Activated CD8-positive, alpha-beta memory T cell treated with anti-CD3 and anti-CD28 coated beads, Interleukin-2, amount 10 ng/mL, durations not matched to agents 7 days and 5 days (primary cell): ENCODE results near the gene ANKRD33. TPM values are rescaled to one million over a fixed set of nuclear protein-coding genes. Genes with fewer than 3 reads are reported as not detected.
"Not testable (repeated sequence)": the region's sequence is repeated elsewhere in the genome, so short reads cannot be mapped to it uniquely, and the experiment has no call there.

Experiments used
- ATAC-seq: fragments of 150-1000 bp; cut with Tn5 transposase; one replicate; pipeline ENCODE4 v1.10.0; 2021; ENCODE audit warnings: moderate library complexity
- CTCF ChIA-PET: fragments of 350-600 bp; sonication (Branson Sonifier 250); formaldehyde crosslinking; loops from one replicate; lab custom pipeline; 2021; ENCODE audit warnings: antibody characterized with exemption; lab: Charles Lee
- DNase-seq: peaks from one replicate; pipeline ENCODE4 v3.0.0-alpha.2; 2020
- H3K27ac Mint-ChIP-seq: one replicate; pipeline ENCODE4 v1.8.0; 2021; ENCODE audit warnings: mild to moderate bottlenecking, mixed read lengths
- H3K27me3 Mint-ChIP-seq: one replicate; pipeline ENCODE4 v1.8.0; 2021; ENCODE audit warnings: mixed read lengths
- H3K36me3 Mint-ChIP-seq: one replicate; pipeline ENCODE4 v1.8.0; 2021; ENCODE audit warnings: mild to moderate bottlenecking, mixed read lengths
- H3K4me1 Mint-ChIP-seq: one replicate; pipeline ENCODE4 v1.8.0; 2021; ENCODE audit warnings: mixed read lengths
- H3K4me3 Mint-ChIP-seq: one replicate; pipeline ENCODE4 v1.8.0; 2021; ENCODE audit warnings: mild to moderate bottlenecking, moderate library complexity, mixed read lengths
- H3K9me3 Mint-ChIP-seq: one replicate; pipeline ENCODE4 v1.8.0; 2022; ENCODE audit warnings: low read depth, mixed read lengths
- total RNA-seq, 2 experiments: library from RNA; stranded (reverse); gene quantifications; one replicate each; pipeline ENCODE4 v1.2.3, GENCODE V29; 2021

The ANKRD33 gene
- total RNA-seq, 2 experiments from 2014 or later: not detected

DNA sequence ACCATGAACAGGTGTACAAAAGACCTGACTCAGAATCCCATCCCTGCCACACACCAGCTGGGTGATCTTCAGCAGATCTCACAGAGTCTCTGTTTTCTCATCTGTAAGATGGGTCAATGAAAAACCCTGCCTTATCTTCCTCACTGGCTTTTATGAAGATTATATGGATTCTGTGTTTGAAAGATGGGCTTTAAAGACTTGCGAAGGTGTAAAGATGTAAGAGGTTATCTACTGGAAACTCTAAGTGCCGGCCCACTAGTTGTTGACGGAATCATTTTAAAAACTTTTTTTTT, 15.3 kb upstream of the ANKRD33 start:
- no peak for DNase-seq
- ATAC-seq: no peak
- Mint-ChIP-seq H3K4me3 (no peak overlapping the region), H3K36me3 (no peaks in the 10 kb centered on the region), H3K9me3 (no peaks in the 10 kb centered on the region), H3K27ac (no peak overlapping the region), H3K4me1 (peaks cover 3% of the 10 kb centered on the region), H3K27me3 (peaks cover 38% of the 10 kb centered on the region)
- CTCF ChIA-PET: interaction anchor here (1.3 to 1.7 kb wide), 2 partner anchors 13 to 49 kb away, joined by 3 to 4 read pairs; no protein-coding TSS in a partner anchor

DNA sequence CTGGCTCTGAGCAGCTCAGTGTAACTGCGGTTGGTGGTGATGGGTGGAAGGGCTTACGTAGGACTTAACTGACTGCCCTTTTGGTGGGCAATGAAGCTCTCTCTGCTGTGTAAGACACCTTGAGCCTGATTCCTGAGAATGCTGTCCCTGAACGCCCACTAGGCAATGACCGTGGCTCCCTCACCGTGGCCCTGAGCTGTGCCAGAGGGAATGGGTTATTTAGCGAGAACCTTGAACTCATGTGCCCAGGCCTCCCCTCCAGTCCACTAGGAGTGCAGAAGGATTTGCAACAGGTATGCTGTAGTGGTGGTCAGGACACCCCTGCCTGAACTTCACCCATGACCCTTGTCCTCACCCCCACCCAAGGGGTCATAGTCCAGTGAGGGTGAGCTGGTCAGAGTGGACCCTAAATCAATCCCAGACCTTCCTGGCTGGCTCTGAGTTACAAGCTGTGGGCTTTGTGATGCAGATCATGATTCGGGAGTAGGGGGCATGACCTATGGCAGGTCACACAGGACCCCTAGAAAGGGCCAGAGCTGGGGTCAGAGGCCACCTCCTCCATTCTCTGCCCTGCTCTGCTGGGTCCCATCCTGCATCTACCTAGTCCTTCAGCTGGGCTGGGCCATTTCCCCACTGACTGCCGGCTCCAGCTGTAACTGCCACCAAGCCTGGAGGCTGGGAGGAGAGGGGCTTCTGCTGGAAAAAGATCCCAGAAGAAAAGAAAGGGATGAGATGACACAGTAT, 14.5 kb upstream of the ANKRD33 start:
- CTCF ChIA-PET: interaction anchor here (0.9 to 2.8 kb wide), 3 partner anchors 12 to 60 kb away, joined by 3 to 10 read pairs (median 4); no protein-coding TSS in a partner anchor
- H3K4me1 Mint-ChIP-seq: peaks cover 3% of the 10 kb centered on the region
- DNase-seq: no peak
- H3K36me3 Mint-ChIP-seq: no peaks in the 10 kb centered on the region
- no peaks in the 10 kb centered on the region for H3K9me3 Mint-ChIP-seq
- no peak for ATAC-seq
- peaks cover 32% of the 10 kb centered on the region for H3K27me3 Mint-ChIP-seq
- no peak overlapping the region for H3K27ac Mint-ChIP-seq
- H3K4me3 Mint-ChIP-seq: no peak overlapping the region

- peaks cover 28% of the 10 kb centered on the region for H3K27me3 Mint-ChIP-seq
- no peaks in the 10 kb centered on the region for H3K36me3 Mint-ChIP-seq
- no peak overlapping the region for H3K27ac Mint-ChIP-seq
- H3K9me3 Mint-ChIP-seq: no peaks in the 10 kb centered on the region
- ATAC-seq (no peak), DNase-seq (no peak)
- H3K4me3 Mint-ChIP-seq: no peak overlapping the region
- peaks cover 3% of the 10 kb centered on the region for H3K4me1 Mint-ChIP-seq
- CTCF ChIA-PET: interaction anchor here (0.9 to 2.8 kb wide), 4 partner anchors 12 to 205 kb away, joined by 3 to 16 read pairs (median 8); no protein-coding TSS in a partner anchor
These were observed 13.9 kb upstream of the ANKRD33 start for GRCh38 chr12:51874000-51874399.

- ATAC-seq (no peak), DNase-seq (no peak)
- no peak overlapping the region for H3K4me3 Mint-ChIP-seq
- H3K27ac Mint-ChIP-seq: no peak overlapping the region
- CTCF ChIA-PET: interaction anchor here (0.8 to 2.8 kb wide), 15 partner anchors 10 to 1132 kb away, joined by 3 to 16 read pairs (median 4); partner anchors contain the start of genes ANKRD33 and EIF4B
- peaks cover 30% of the 10 kb centered on the region for H3K27me3 Mint-ChIP-seq
- no peaks in the 10 kb centered on the region for H3K9me3 Mint-ChIP-seq
- peaks cover 3% of the 10 kb centered on the region for H3K4me1 Mint-ChIP-seq
- no peaks in the 10 kb centered on the region for H3K36me3 Mint-ChIP-seq
These were observed 13.4 kb upstream of the ANKRD33 start for GRCh38 chr12:51874486-51874885.

DNA sequence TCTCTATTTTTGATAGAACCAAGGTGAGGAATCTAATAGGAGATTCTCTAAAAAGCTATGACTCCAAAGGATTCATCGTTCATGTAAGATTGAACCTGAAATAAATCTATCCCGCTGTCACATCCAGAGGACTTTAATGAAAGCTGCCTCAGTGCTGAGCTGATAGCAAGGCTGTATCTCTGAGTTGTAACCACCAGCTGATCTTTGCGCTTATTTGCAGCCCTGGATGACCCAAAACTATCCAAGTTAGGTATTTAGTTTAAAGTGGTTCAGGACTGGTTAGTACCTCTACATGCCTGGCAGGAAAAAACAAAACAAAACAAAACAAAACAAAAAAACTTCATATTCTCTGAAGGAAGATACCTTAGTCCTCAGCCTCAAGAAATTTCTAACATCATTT, 8.8 kb upstream of the ANKRD33 start:
- DNase-seq: no peak
- Mint-ChIP-seq H3K4me1 (no peaks in the 10 kb centered on the region), H3K4me3 (no peak overlapping the region), H3K36me3 (no peaks in the 10 kb centered on the region), H3K27me3 (peaks cover 6% of the 10 kb centered on the region), H3K9me3 (no peaks in the 10 kb centered on the region), H3K27ac (no peak overlapping the region)
- no peak for ATAC-seq
- CTCF ChIA-PET: interaction anchor here (1.3 kb wide), 1 partner anchor 55 kb away, joined by 3 read pairs; no protein-coding TSS in a partner anchor

- no peak for DNase-seq
These were observed 4.6 kb upstream of the ANKRD33 start for GRCh38 chr12:51883295-51883694.

GRCh38 chr12:51883998-51884675, 3.8 kb upstream of the ANKRD33 start:
- ATAC-seq: no peak
- Mint-ChIP-seq H3K36me3 (peaks cover 2% of the 10 kb centered on the region), H3K27ac (no peak overlapping the region), H3K9me3 (no peaks in the 10 kb centered on the region), H3K4me1 (peaks cover 11% of the 10 kb centered on the region), H3K27me3 (peaks cover 2% of the 10 kb centered on the region), H3K4me3 (no peak overlapping the region)
- no peak for DNase-seq
- CTCF ChIA-PET: interaction anchor here (2.9 kb wide), 1 partner anchor 9 kb away, joined by 16 read pairs; no protein-coding TSS in a partner anchor

More at GRCh38 chr12:51883295-51883694, 4.6 kb upstream of the ANKRD33 start:
- CTCF ChIA-PET: no interaction called here
- Mint-ChIP-seq H3K9me3 (no peaks in the 10 kb centered on the region), H3K4me3 (no peak overlapping the region), H3K36me3 (peaks cover 2% of the 10 kb centered on the region), H3K27me3 (peaks cover 6% of the 10 kb centered on the region), H3K4me1 (peaks cover 11% of the 10 kb centered on the region), H3K27ac (no peak overlapping the region)
- ATAC-seq: no peak

DNA sequence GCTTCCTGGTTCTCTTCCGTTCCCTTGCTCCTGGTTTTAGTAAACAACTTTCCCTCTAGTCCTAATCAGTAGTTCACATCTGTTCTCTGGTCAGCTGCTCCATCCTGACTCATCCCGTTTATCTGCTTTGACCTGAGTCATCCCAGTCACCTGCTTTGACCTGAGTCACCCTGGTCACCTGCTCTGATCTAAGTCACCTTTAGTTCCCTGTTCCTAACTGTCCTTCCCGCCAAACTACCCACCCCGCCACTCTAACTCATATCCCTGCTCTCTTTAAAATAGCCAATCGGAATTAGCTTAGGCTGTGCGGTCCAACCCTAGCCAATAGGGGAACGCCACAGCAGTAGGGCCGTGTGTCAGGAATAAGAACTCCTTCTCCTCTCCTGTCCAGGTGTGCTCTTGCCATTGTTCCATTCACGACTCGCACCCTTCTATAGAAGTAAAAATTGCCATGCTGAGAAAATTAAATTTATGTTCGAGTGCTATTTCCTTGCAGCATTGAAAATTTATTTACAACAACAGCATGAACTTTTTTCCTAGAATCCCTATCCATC, 3.1 kb upstream of the ANKRD33 start:
- Mint-ChIP-seq H3K4me3 (no peak overlapping the region), H3K36me3 (peaks cover 2% of the 10 kb centered on the region), H3K27me3 (no peaks in the 10 kb centered on the region), H3K9me3 (no peaks in the 10 kb centered on the region), H3K27ac (no peak overlapping the region), H3K4me1 (peaks cover 11% of the 10 kb centered on the region)
- CTCF ChIA-PET: interaction anchor here (1.7 to 2.9 kb wide), 2 partner anchors 10 to 12 kb away, joined by 4 to 16 read pairs; no protein-coding TSS in a partner anchor
- ATAC-seq (no peak), DNase-seq (no peak)

DNA sequence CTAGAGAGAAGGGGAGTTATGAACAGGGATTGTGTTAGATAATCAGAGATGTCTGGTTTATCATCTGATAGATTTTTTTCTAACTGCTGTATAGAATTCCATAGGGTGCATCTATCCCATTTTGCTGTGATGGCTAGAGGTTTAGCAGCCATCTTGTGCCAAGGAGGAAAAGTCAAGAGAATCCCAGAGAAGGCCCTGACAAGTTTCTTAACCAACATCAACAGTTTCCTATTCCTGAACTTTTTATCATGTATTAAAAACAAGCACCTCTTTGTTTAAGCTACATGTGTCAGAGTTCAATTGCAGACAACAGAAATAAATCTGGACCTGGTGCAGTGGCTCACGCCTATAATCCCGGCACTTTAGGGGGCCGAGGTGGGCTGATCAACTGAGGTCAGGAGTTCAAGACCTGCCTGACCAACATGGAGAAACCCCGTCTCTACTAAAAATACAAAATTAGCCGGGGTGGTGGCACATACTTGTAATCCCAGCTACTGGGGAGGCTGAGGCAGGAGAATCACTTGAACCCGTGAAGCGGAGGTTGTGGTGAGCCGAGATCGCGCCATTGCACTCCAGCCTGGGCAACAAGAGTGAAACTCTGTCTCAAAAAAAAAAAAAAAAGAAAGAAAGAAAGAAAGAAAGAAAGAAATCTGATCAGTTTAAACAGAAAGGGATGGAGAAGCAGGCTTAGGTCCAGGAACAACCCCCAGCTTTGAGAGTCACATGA, 2.4 kb upstream of the ANKRD33 start:
- CTCF ChIA-PET: interaction anchor here (0.6 to 2.9 kb wide), 9 partner anchors 11 to 985 kb away, joined by 3 to 16 read pairs (median 5); no protein-coding TSS in a partner anchor
- not testable (repeated sequence) for H3K27me3 Mint-ChIP-seq, ATAC-seq, DNase-seq, H3K36me3 Mint-ChIP-seq, H3K4me3 Mint-ChIP-seq, H3K9me3 Mint-ChIP-seq
- Mint-ChIP-seq H3K27ac (peak overlapping the region; percentile 82), H3K4me1 (peaks cover 11% of the 10 kb centered on the region)

DNA sequence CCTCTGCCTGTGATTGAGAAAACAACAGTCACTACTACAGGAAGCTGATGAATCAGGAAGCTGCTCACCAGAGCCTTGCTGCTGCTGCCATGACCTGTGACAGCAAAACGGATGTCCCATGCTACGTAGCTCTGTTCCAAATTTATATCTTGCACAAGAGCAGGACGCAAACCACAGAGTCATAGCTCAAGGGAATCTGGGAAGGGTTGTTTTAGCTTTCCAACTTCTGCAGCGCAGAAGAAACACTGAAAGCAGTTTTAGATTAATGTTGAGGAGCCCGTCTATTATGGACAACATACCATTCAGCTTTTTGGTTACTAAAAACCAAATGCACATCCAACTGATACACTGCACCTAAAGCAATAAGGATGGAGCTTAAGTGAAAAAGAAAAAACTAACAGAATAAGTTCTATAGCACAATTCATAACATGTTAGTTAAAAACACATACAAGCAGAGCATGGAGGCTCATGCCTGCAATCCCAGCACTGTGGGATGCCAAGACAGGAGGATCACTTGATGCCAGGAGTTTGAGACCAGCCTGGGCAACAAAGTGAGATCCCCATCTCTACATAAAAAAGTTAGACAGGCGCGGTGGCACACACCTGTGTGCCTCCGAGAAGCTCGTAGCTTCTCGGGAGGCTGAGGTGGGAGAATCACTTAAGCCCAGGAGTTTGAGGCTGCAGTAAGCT, 1.7 kb upstream of the ANKRD33 start:
- peak; percentile 74 for DNase-seq
- peak overlapping the region; percentile 82 for H3K27ac Mint-ChIP-seq
- H3K9me3 Mint-ChIP-seq: no peaks in the 10 kb centered on the region
- ATAC-seq: peak; percentile 97
- CTCF ChIA-PET: interaction anchor here (0.6 to 2.9 kb wide), 10 partner anchors 11 to 984 kb away, joined by 3 to 16 read pairs (median 4); no protein-coding TSS in a partner anchor
- peaks cover 11% of the 10 kb centered on the region for H3K4me1 Mint-ChIP-seq
- H3K27me3 Mint-ChIP-seq: no peaks in the 10 kb centered on the region
- H3K36me3 Mint-ChIP-seq: peaks cover 2% of the 10 kb centered on the region
- H3K4me3 Mint-ChIP-seq: no peak overlapping the region

DNA sequence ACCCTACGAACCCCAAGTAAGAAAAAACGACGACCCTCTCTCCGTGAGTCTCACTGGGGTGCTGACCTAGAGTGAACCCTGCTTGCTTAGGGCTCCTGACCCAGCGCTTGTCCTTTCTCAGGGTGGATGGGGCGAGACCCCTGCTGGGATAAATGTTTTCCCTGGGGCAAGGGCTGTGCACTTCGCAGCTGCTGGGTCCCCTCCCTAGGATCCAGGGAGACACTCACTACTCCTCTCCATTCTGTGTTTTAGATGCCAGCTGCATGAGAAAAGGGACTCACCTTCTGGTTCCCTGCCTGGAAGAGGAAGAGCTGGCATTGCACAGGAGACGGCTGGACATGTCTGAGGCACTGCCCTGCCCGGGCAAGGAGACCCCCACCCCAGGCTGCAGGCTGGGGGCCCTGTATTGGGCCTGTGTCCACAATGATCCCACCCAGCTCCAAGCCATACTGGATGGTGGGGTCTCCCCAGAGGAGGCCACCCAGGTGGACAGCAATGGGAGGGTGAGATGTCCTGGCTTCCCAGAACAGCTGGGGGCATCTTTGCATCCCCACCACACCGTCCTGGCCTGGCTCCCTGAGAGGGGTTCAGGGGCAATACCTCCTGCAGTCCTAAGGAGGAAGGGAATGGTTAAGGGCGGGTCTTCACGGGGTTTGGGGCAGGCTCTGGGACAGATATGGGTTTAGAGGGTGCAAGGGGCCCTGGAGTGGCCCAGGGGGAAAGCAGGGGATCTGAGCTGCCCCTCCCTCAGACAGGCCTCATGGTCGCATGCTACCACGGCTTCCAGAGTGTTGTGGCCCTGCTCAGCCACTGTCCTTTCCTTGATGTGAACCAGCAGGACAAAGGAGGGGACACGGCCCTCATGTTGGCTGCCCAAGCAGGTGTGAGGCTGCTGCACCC, 663 bp downstream of the ANKRD33 start:
- ATAC-seq (no peak), DNase-seq (no peak)
- peaks cover 11% of the 10 kb centered on the region for H3K4me1 Mint-ChIP-seq
- no peak overlapping the region for H3K27ac Mint-ChIP-seq
- H3K4me3 Mint-ChIP-seq: no peak overlapping the region
- H3K9me3 Mint-ChIP-seq: no peaks in the 10 kb centered on the region
- H3K27me3 Mint-ChIP-seq: peaks cover 7% of the 10 kb centered on the region
- CTCF ChIA-PET: interaction anchor here (0.7 to 2.5 kb wide), 6 partner anchors 13 to 137 kb away, joined by 3 to 6 read pairs (median 4); no protein-coding TSS in a partner anchor
- peaks cover 2% of the 10 kb centered on the region for H3K36me3 Mint-ChIP-seq
